Fibroblast of villous mesenchyme (primary cell): ENCODE data around the gene RIMBP2. TPM values are rescaled to one million over a fixed set of nuclear protein-coding genes. Genes with fewer than 3 reads are reported as not detected.

Experiments used
- DNase-seq: peaks from one replicate; pipeline ENCODE4 v3.0.0-alpha.2; 2010; ENCODE audit warnings: low read depth
- H3K4me3 ChIP-seq: 2 replicates; pipeline ENCODE4 v1.5.1; 2011; ENCODE audit warnings: low read depth, mild to moderate bottlenecking, low read length
- total RNA-seq: library from RNA; depleted of rRNA; stranded (reverse); fragments of >200 nt; gene quantifications from 2 replicates; pipeline ENCODE4 v1.2.3, GENCODE V29; 2012
- TF ChIP-seq, protein P1 (sequence below): IDR thresholded peaks from 2 replicates; pipeline ENCODE4 v1.5.1; 2012; ENCODE audit warnings: low read depth, mild to moderate bottlenecking, low read length; ENCODE audit not compliant: insufficient read depth

The RIMBP2 gene
- total RNA-seq, 1 donor: not detected

DNA sequence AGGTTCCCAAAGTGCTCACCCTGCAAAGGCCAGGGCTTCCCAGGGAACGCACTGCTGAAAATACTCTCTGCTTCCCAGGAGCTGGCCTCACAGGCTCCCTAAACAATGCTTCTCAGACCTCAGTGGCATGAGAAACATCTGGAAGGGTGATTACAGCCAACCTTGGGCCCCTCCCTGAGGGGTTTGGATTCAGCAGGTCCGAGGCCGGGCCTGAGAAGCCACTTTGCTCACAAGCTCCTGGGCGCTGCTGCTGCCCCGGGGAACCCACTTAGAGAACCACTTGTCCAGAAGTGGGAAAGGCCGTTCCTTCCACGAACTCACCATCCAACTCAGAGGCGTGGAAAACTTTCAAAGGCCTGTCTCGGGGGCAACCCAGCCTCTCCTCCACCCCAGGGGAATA lies 247.9 kb downstream of the RIMBP2 start:
- H3K4me3 ChIP-seq: no peak overlapping the region
- TF ChIP-seq, protein P1, sequence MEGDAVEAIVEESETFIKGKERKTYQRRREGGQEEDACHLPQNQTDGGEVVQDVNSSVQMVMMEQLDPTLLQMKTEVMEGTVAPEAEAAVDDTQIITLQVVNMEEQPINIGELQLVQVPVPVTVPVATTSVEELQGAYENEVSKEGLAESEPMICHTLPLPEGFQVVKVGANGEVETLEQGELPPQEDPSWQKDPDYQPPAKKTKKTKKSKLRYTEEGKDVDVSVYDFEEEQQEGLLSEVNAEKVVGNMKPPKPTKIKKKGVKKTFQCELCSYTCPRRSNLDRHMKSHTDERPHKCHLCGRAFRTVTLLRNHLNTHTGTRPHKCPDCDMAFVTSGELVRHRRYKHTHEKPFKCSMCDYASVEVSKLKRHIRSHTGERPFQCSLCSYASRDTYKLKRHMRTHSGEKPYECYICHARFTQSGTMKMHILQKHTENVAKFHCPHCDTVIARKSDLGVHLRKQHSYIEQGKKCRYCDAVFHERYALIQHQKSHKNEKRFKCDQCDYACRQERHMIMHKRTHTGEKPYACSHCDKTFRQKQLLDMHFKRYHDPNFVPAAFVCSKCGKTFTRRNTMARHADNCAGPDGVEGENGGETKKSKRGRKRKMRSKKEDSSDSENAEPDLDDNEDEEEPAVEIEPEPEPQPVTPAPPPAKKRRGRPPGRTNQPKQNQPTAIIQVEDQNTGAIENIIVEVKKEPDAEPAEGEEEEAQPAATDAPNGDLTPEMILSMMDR: no peak
- no peak for DNase-seq

DNA sequence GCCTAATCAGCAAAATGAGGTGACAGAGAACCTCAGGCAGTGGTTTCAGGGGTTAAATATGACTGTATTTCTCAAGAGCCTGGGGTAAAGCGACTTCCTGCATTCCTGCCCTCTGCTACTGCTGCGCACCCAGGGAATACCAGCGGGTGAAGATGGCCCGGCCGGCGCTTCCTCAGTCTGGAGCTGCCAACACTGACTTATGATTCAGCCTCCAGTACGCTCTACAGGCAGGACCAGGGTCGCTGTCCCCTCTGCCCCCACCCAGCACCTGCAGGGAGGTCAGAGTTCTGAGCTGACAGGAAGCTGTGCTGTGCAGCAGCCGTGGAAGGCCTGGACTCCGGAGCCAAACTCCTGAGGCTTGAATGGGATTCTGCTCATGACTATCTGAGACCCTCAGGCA lies 250.5 kb downstream of the RIMBP2 start:
- TF ChIP-seq, protein P1: no peak
- H3K4me3 ChIP-seq: no peak overlapping the region
- DNase-seq: no peak

DNA sequence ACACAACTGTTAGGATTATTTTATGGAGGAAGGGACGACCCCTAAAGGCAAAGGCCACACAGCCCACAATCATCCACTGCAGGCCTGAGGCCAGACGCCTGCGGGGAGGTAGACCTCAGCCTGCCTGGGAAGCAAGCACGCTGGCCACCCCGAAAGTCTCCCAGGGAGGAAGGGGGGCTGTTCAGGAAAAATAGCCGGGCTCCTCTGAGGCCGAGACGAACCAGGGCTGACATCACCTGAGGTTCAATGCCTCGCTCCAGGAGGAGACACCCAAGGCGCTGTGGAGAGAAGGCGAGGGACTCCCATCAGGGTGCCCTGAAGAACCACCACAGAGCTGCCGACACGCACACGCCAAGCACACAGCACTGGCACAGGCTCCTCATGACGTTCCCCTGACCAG lies 251.1 kb downstream of the RIMBP2 start:
- TF ChIP-seq, protein P1: no peak
- no peak overlapping the region for H3K4me3 ChIP-seq
- DNase-seq: no peak

DNA sequence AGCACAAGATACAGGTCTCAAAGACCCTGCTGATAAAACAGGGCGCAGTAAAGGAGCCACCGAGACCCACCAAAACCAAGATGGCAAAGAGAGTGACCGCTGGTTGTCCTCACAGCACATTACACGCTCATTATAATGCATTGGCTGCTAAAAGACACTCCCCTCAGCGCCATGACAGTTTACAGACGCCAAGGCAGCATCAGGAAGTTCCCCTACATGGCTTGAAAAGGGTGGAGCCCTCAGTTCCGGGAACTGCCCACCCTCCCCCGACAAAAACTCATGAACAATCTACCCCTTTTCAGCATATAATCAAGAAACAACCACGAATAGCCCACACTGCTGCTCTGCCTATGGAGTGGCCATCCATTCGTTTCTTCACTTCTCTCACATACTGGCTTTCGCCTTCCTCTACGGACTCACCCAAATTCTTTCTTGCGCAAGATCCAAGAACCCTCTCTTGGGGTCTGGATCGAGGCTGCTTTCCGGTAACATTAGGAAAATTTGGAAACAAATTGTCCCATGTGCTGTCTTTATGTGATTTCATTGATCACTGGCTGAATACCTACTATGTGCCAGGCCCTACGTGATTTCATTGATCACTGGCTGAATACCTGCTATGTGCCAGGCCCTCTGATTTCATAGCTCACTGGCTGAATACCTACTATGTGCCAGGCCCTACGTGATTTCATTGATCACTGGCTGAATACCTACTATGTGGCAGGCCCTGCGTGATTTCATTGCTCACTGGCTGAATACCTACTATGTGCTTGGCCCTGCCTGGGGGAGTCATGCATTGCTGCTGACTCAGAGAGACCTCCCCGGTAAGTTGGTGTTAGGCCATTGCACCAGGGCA lies 252.1 kb downstream of the RIMBP2 start:
- TF ChIP-seq, protein P1: no peak
- no peak for DNase-seq
- no peak overlapping the region for H3K4me3 ChIP-seq

DNA sequence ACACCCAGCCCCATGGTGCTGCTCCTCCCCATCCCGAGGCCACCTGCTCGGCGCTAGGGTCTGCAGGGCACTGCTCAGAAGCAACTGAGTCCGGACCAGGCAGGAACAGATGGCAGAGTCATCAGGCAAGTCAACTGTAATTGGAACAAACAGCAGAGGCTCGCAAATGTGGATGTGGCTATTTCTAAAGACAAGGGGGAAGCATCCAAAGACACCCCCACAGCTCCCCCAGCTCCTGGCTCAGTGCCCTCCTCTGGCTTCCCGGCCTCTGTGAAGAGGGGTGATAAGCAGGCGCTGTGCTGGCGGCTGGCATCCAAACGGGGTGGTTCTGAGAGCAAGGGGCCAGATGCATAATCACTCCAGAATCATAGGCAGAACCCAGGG lies 252.8 kb downstream of the RIMBP2 start:
- no peak for DNase-seq
- TF ChIP-seq, protein P1: no peak
- no peak overlapping the region for H3K4me3 ChIP-seq

DNA sequence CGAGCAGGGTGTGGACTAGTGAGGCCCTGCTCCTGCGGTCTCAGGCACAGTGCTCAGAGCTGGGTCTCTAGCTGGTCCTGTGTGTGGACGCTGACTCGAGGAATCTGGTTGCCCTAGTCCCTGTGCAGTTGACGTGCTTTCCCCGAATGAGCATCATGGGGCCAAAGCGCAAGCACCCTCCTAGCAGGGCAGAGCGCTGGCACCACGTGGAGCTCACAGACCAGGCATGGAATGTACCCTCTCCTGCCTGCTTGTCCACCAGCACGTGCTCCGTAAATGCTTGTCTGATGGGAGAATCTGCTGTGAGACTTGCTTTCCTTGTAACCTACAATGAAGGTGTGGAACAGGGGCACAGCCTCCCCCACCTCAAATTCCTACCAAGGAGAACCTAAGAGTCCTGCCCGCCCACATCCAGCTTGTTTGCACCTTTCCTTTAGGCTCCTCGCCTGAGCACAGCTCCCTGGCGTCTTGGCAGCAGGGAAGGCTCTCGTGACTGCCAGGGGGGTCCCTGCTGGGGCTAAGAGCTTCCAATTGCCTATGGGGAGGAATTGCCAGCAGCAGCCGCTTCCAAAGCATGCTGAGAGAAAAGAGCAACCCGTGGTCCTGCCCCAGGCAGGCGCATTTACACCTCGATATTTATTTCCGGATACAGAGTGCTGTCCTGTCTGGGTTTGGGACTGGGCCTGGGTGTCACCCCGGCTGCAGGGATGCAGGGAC lies 253.4 kb downstream of the RIMBP2 start:
- TF ChIP-seq, protein P1: no peak
- DNase-seq: no peak
- no peak overlapping the region for H3K4me3 ChIP-seq
